HepG2 (cell line): ENCODE results near the gene SUCLA2. TPM values are rescaled to one million over a fixed set of nuclear protein-coding genes. Genes with fewer than 3 reads are reported as not detected.
A peak's percentile ranks its signal among the peaks of the same experiment; 100 is the strongest.

Experiments
- AGO1 ChIP-seq: fragments of 200-400 bp; formaldehyde crosslinking; IDR thresholded peaks from 2 replicates; pipeline ENCODE4 v1.6.1; 2017; ENCODE audit warnings: mild to moderate bottlenecking, low read depth, low read length, moderate library complexity; ENCODE audit not compliant: poor library complexity, severe bottlenecking
- AKAP8 ChIP-seq: sonication (generic); formaldehyde crosslinking; IDR thresholded peaks from 2 replicates; pipeline ENCODE4 v1.5.1; 2020; ENCODE audit warnings: mild to moderate bottlenecking, missing genetic modification reagents
- FOSL1 ChIP-seq: sonication (generic); formaldehyde crosslinking; IDR thresholded peaks from 2 replicates; pipeline ENCODE4 v1.9.0; 2021; ENCODE audit warnings: missing genetic modification reagents, borderline replicate concordance
- GZF1 ChIP-seq: sonication (generic); formaldehyde crosslinking; IDR thresholded peaks from 2 replicates; pipeline ENCODE4 v1.5.1; 2020; ENCODE audit warnings: mild to moderate bottlenecking, missing genetic modification reagents
- HOMEZ ChIP-seq: IDR thresholded peaks from 2 replicates; pipeline ENCODE4 v1.6.1; 2016; ENCODE audit warnings: low read depth
- PREB ChIP-seq: sonication (generic); formaldehyde crosslinking; IDR thresholded peaks from 2 replicates; pipeline ENCODE4 v1.4.0; 2020; ENCODE audit warnings: missing genetic modification reagents
- SOX13 ChIP-seq, 3 experiments: fragments of 450-650 bp in 1 of 3; sonication (generic) in 1 of 3; formaldehyde crosslinking in 1 of 3; IDR thresholded peaks in 2 of 3; conservative IDR thresholded peaks in 1 of 3; 2 replicates each; pipeline versions ENCODE4 v1.5.0 to v1.6.1; 2016 to 2020; ENCODE audit warnings: antibody characterized with exemption in 1 of 3, mild to moderate bottlenecking in 1 of 3, missing compliant biosample characterization in 1 of 3, missing genetic modification reagents in 1 of 3, moderate library complexity in 1 of 3
- TBX2 ChIP-seq: sonication (generic); formaldehyde crosslinking; IDR thresholded peaks from 2 replicates; pipeline ENCODE4 v1.5.0; 2020; ENCODE audit warnings: missing genetic modification reagents, mild to moderate bottlenecking, borderline replicate concordance
- TFAP4 ChIP-seq: sonication (generic); IDR thresholded peaks from 2 replicates; pipeline ENCODE4 v1.6.1; 2016; ENCODE audit warnings: low read depth, borderline replicate concordance
- TIGD3 ChIP-seq: sonication (generic); formaldehyde crosslinking; IDR thresholded peaks from 2 replicates; pipeline ENCODE4 v1.5.1; 2020; ENCODE audit warnings: mild to moderate bottlenecking, missing genetic modification reagents, borderline replicate concordance
- ZBTB20 ChIP-seq: sonication (generic); formaldehyde crosslinking; IDR thresholded peaks from 2 replicates; pipeline ENCODE4 v1.8.1; 2023; ENCODE audit warnings: missing genetic modification reagents, low read depth, mild to moderate bottlenecking, borderline replicate concordance
- ZMYM4 ChIP-seq: sonication (generic); formaldehyde crosslinking; IDR thresholded peaks from 2 replicates; pipeline ENCODE4 v1.8.1; 2023; ENCODE audit warnings: mild to moderate bottlenecking, missing genetic modification reagents
- ZNF138 ChIP-seq: sonication (generic); formaldehyde crosslinking; IDR thresholded peaks from 2 replicates; pipeline ENCODE4 v1.5.0; 2020; ENCODE audit warnings: mild to moderate bottlenecking, low read depth, missing genetic modification reagents
- ZNF253 ChIP-seq: sonication (generic); formaldehyde crosslinking; IDR thresholded peaks from 2 replicates; pipeline ENCODE4 v1.8.0; 2022; ENCODE audit warnings: mild to moderate bottlenecking, missing genetic modification reagents, borderline replicate concordance
- ZNF609 ChIP-seq: sonication (generic); formaldehyde crosslinking; IDR thresholded peaks from 2 replicates; pipeline ENCODE4 v1.4.0; 2020; ENCODE audit warnings: mild to moderate bottlenecking, missing genetic modification reagents, borderline replicate concordance
- ZNF644 ChIP-seq: IDR thresholded peaks from 2 replicates; pipeline ENCODE4 v1.6.1; 2016; ENCODE audit warnings: low read depth
- ZNF749 ChIP-seq: sonication (generic); formaldehyde crosslinking; IDR thresholded peaks from 2 replicates; pipeline ENCODE4 v1.8.0; 2022; ENCODE audit warnings: mild to moderate bottlenecking, missing genetic modification reagents, moderate library complexity, borderline replicate concordance
- ZNF761 ChIP-seq: sonication (generic); formaldehyde crosslinking; conservative IDR thresholded peaks from 2 replicates; pipeline ENCODE4 v1.4.0; 2020; ENCODE audit warnings: mild to moderate bottlenecking, missing genetic modification reagents
- polyA plus RNA-seq, 8 experiments: library from polyadenylated mRNA; depleted of rRNA in 3 of 8; stranded (reverse) in 7 of 8; unstranded in 1 of 8; fragments of >200 nt; fragmentation: Illumina TruSeq in 4 of 8; extraction: Trizol in 4 of 8; gene quantifications; 2 replicates each; pipeline versions ENCODE4 v1.2.1 to v1.2.3, GENCODE V29; 2011 to 2016; ENCODE audit warnings: low read depth in 4 of 8, missing spikeins in 1 of 8, mixed read lengths in 1 of 8; ENCODE audit not compliant: insufficient read depth in 1 of 8
- total RNA-seq, 5 experiments: library from RNA; depleted of rRNA; stranded (reverse); fragments of >200 nt; fragmentation: Illumina TruSeq; extraction: Trizol; gene quantifications; 2 replicates each; pipeline ENCODE4 v1.2.3, GENCODE V29; 2016; ENCODE audit warnings: low read depth in 1 of 5

Gene SUCLA2
- total and polyA plus RNA-seq, 2 of the 13 experiments (the other 11 are each of a cell fraction or from before 2014, with no cell fraction given) = 28.4 to 77.1 TPM

GRCh38 chr13:47908197-47908902, 92.7 kb downstream of the SUCLA2 start (continued):
- TF ChIP-seq GZF1 (CRISPR knock-in tag) (no peak), SOX13 (IDR thresholded peaks at IDR 0.05) (no peak), SOX13 (CRISPR knock-in tag; conservative IDR thresholded peaks at IDR 0.05 in 1 of 2, IDR thresholded peaks at IDR 0.05 in 1 of 2) (peak in 1 of 2 experiments; percentile 67; a peak in 1 of 4 replicates), PREB (CRISPR knock-in tag) (no peak), TFAP4 (no peak), ZNF644 (CRISPR knock-in tag) (no peak; the same call in 1 of the 2 replicates), ZMYM4 (CRISPR knock-in tag) (peak; percentile 83), TIGD3 (CRISPR knock-in tag) (no peak), ZNF761 (no peak), ZNF253 (CRISPR knock-in tag) (no peak), HOMEZ (CRISPR knock-in tag) (peak; percentile 53; the same call in 1 of the 2 replicates), TBX2 (CRISPR knock-in tag) (peak; percentile 46; the same call in 1 of the 2 replicates), AGO1 (no peak), FOSL1 (CRISPR knock-in tag) (no peak), ZNF749 (no peak), AKAP8 (no peak), ZNF609 (CRISPR knock-in tag) (no peak), ZBTB20 (CRISPR knock-in tag) (no peak), ZNF138 (no peak)
